ENCODE measurements around the gene MATN3.

GRCh38 chr2:20012032-20012281, 511 bp downstream of the MATN3 start:
- TF ChIP-seq CTCF (conservative IDR thresholded peaks at IDR 0.05) (no peak), EZH2 (IDR thresholded peaks at IDR 0.05; ENCODE audit: low read depth) (no peak)
